Stimulated activated CD8-positive, alpha-beta memory T cell treated with anti-CD3 and anti-CD28 coated beads, Interleukin-7, amount 100 ng/mL, for 24 hours (primary cell): ENCODE data around the gene PCOLCE2.

Experiments
- DNase-seq: peaks from one replicate; pipeline ENCODE4 v3.0.0-alpha.2; 2020; ENCODE audit warnings: low read depth

PCOLCE2 gene, protein sequence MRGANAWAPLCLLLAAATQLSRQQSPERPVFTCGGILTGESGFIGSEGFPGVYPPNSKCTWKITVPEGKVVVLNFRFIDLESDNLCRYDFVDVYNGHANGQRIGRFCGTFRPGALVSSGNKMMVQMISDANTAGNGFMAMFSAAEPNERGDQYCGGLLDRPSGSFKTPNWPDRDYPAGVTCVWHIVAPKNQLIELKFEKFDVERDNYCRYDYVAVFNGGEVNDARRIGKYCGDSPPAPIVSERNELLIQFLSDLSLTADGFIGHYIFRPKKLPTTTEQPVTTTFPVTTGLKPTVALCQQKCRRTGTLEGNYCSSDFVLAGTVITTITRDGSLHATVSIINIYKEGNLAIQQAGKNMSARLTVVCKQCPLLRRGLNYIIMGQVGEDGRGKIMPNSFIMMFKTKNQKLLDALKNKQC

DNA sequence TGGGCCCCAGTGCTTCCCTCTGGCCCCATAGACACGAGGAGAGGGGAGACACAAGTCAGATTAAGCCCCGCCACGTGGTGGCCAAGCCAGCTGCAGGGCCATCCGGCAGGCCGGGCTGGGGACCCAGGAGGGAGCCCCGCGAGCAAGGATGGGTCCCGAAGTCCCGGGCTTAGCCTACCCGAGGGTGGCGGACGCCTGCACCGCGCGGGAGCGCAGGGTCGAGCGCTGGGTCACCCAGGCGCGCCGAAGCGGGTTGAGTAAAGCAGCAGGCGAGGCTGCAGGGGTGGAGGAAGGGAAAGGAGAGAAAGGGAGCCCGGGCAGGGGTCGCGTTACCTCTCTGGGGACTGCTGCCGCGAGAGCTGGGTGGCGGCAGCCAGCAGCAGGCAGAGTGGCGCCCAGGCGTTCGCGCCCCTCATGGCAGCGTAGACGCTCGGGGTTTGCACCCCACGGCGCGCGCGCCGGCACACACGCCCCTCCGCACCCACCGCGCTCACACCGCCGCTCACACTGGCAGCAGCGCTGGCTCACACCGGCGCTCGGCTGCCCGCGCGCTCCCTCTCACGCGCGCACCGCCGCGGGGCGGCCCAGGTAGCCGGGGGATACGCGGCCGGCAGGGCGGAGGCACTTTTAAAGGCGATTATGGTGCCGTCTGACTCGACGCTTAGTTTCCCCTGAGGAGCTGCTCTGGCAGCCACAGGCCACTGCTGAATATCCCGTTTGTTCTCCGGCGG lies at the start of gene PCOLCE2:
PCOLCE2 (minus strand) TSS at position 603 of the 731 bp plus-strand sequence; CDS start at position 416, 187 bp downstream.
- no peak for DNase-seq

GRCh38 chr3:142935963-142936362 lies 47.1 kb upstream of the PCOLCE2 start:
- no peak for DNase-seq

DNA sequence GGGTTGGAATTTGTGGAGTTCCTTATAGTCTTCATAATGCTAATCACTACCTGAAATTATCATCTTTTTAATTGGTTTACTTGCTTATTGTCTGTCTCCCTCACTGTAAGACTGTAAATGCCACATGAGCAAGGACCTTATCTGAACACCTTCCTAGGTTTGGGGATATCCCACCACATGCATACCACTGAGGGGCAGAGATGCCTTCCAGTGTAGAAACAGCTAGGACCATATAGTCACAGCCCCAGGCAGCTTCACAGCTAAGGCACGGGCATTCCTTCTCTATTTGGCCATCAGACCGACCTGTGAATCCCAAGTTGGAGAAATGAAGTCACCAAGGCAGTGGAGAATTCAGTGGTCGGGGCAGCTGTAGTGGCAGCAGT lies 46.0 kb upstream of the PCOLCE2 start:
- no peak for DNase-seq

DNA sequence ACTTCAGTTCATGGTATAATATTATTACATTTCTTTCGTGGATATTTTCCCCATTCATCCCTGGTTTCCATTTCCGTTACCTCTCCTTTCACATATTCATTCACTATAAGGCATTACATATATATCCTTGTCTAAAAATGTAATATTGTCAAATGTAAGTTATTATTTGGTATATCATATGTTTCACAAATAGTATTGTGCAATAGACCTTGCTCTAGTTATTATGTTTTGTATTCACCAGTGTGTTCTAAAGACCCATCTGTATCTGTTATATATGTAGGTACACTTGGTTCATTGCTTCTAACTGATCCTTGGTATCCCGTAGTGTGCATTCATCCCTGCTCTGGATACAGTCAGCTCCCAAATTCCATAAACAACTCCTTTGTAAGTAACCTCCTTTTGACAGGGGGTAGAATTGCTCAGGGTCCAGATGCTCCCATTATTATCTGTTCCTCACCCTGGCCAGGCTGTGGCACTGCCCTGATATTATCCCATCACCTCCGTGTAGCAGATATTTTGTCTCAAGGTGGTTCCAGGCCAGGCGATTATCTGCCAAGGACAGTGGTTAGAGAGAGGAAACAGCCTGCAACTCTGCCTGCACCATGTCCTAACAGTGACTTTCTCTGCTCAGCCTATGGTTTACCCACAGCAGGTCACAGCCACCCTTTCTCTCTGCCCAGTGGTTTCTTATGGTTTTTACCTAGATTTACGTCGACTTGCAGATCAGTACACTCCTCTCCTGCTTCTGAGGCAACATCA lies 45.4 kb upstream of the PCOLCE2 start:
- DNase-seq: no peak

DNA sequence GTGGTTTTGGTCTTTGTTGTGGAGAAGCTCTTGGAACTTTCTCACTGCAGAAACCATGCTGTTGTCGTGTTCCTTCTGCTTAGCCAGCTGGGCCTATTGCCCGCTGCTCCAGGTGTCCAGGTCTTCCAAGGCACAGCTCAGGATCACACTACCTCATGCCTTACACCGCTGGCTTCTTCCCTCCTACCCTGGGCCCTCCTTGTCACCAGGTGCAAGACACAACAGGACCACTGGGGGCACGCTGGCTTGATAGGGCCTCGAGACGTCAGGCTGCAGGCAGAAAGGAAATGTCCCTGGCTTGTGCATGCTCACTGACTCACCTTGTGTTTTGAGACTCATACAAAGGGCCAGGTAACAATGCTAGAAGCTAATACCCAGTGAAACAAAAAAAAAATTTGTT lies 42.3 kb upstream of the PCOLCE2 start:
- DNase-seq: no peak

DNA sequence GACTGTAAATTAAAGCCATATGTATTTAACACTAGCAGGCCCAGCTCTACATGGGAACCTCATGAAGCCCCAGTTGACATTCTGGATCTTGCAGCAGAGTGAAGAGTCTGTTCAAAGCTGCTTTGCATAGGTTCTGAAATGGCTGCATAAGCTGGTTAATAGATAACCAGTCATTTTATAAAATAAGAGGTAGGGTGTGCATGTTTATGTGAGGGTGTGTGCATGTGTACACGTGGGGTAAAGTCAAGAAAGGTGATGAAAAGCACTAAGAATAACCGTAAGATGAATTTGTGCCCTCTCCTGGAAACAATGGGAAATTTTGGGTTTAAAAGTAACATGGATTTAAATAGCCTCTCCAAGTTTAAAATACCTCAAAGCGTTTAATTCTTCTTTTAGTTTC lies 41.6 kb upstream of the PCOLCE2 start:
- no peak for DNase-seq

GRCh38 chr3:142929890-142930289 lies 41.0 kb upstream of the PCOLCE2 start:
- no peak for DNase-seq

- no peak for DNase-seq
Measured at GRCh38 chr3:142929109-142929508, 40.2 kb upstream of the PCOLCE2 start.

DNA sequence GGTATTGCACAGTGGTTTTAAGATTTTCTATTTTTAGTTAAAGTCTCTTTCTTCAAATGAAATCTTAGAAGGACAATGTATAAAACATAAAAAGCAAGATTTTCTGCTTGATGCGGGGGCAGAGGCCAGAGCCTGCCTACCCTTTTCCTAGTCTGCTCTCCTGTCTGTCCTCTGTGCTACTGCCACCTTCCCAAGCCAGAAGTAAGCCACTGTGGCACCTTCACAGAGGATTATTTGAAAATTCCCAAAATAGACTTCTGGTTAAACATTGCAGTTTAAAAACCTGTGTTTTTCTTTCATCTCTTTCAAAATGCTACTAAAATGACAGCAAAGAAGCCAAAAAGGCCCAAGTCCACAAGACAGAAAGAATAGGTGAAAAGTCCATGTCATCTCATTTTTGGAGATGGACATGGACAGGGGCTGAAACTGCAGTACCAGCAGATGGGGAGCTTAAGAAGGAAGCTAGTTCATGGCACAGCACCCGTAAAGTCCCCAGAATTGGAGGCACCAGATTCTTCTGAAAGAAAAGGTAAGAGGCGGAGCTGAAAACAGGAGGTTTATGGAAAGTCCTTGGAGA lies 37.6 kb upstream of the PCOLCE2 start:
- no peak for DNase-seq

DNA sequence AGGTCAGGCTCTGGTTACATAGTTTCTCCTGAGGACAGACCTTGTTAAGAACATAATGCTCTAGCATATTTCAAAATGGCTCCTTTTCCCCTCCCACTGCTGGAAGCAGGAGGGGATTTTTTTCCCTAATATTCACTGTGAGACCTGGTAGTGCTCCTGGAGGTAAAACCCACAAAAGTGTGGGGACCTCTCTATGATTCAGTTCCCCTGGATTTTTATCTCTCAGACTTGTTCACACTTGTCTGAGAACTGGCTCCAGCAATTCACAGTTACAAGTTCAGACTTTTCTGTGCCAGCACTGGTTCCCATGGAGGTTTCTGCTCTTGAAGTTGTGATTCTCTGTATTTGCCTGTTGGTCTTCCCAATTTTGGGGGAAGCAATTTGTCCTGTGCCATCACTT lies 36.3 kb upstream of the PCOLCE2 start:
- no peak for DNase-seq

- DNase-seq: no peak
Measured at GRCh38 chr3:142923694-142924093, 34.8 kb upstream of the PCOLCE2 start.

GRCh38 chr3:142916605-142917004 lies 27.7 kb upstream of the PCOLCE2 start:
- DNase-seq: no peak

DNA sequence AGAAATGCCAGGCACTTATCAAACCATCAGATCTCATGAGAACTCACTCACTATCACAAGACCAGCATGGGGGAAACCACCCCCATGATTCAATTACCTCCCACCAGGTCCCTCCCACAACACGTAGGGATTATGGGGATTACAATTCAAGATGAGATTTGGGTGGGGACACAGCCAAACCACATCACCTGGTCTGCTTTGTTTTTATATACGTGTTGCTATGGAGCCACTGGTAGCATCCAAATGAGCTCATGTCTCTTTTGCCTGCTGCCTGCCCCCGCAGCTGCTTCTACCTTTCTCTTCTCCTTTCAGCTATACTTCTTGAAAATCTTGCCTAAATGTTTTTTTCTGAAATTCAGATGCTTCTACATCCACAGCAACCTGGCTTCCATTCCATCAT lies 26.8 kb upstream of the PCOLCE2 start:
- no peak for DNase-seq

DNA sequence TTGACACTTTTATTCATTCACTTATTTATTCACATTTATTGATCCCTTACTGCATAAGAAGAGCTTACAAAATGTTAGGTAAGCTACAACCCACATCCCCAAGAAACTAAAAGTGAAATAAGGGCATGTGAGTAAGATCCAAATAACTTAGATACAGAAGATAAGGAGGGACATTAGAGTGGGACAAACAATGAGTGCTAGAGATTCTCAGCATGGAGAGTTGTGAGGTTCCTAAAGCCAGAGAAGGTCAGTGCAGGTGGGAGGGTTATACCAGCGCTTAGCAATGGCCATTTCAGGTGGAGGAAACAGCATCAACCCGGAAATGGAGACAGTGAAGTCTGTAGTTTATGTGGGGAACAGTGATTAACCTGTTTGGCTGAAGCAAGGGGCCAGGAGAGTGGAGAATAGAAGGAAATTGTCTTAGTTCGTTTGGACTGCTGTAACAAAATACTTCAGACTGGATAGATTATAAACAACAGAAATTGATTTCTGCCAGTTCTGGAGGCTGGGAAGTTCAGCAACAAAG lies 25.5 kb upstream of the PCOLCE2 start:
- no peak for DNase-seq

GRCh38 chr3:142913432-142913831 lies 24.5 kb upstream of the PCOLCE2 start:
- DNase-seq: no peak

DNA sequence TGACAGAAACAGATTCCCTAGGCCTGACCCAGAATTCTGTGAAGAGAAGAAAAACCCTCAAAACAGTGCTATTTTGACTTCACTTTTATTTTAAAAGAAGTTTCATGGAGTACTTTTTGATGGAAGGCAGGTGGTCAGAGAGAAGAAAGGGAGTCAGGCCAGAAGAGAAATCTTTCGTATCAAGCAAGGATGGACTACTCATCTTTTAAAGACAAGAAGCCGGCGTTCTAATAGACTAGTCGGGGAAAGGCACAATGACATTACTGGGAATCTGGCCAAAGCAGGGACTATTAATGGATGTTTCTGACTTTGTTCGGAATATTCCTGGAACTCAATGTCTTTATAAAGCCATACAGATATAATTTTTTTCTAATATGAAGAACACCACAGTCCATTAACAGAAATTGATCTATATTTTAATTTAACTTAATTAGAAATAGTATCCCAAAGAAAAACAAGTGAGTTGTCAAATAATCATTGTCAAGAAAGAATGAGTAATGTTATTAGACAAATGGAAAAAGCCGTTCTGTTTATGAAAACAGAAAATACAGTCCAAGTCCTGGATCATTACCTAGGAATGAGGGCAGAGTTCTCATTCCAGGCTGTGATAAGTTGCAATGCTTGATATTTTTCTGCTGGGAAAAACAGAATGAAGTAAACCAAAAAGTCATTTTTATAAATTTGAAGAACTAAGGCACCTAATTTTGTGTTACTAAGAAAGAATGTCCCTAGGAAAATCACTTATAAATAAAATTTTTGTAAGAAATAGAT lies 23.7 kb upstream of the PCOLCE2 start:
- no peak for DNase-seq

DNA sequence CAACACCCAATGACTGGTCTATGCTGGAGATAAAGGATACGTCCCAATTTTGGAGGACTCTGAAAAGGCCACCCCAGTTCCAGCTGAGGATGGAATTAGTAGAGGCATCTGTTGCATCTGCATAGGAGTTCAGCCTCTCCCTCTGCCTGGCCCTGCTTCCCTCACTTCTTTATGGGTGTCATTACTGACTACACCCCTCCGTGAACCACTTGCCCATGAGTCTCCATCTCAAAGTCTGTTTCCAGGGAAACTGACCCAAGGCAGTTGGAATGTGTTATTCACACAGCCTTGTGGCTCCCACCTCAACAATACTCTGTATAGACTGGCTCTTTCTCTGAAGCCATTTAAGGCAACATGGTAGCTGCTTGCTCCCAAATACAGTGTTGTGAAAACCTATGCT lies 21.4 kb upstream of the PCOLCE2 start:
- no peak for DNase-seq

DNA sequence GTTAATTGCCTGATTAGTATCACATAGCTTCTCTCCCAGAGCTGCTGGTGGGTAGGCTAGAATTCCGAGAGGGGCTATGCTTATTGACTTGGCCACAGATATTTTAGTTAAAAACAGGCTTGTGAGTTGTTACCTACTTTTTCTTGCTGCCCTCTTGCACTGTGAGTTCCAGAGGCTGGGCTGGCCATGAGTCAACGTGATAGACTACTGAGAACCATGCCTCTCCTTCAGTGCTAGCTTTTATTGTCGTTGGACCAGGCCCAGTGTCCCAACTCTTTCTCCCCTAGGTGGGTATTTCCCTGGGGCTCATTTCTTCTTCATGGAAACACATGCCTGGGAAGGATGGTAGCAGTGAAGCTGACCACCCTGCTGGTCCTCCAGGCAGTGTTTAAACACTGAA lies 20.4 kb upstream of the PCOLCE2 start:
- no peak for DNase-seq

GRCh38 chr3:142907996-142908395 lies 19.1 kb upstream of the PCOLCE2 start:
- no peak for DNase-seq

- DNase-seq: no peak
Measured at GRCh38 chr3:142904639-142905436, 16.0 kb upstream of the PCOLCE2 start.

- no peak for DNase-seq
Measured at GRCh38 chr3:142902356-142902755, 13.5 kb upstream of the PCOLCE2 start.
